Measurements from ENCODE around the gene RAB27A. TPM values are rescaled to one million over a fixed set of nuclear protein-coding genes. Genes with fewer than 3 reads are reported as not detected.

Gene RAB27A
- total RNA-seq, 2 donors from 2014 or later: 5.0 to 7.9 TPM

DNA sequence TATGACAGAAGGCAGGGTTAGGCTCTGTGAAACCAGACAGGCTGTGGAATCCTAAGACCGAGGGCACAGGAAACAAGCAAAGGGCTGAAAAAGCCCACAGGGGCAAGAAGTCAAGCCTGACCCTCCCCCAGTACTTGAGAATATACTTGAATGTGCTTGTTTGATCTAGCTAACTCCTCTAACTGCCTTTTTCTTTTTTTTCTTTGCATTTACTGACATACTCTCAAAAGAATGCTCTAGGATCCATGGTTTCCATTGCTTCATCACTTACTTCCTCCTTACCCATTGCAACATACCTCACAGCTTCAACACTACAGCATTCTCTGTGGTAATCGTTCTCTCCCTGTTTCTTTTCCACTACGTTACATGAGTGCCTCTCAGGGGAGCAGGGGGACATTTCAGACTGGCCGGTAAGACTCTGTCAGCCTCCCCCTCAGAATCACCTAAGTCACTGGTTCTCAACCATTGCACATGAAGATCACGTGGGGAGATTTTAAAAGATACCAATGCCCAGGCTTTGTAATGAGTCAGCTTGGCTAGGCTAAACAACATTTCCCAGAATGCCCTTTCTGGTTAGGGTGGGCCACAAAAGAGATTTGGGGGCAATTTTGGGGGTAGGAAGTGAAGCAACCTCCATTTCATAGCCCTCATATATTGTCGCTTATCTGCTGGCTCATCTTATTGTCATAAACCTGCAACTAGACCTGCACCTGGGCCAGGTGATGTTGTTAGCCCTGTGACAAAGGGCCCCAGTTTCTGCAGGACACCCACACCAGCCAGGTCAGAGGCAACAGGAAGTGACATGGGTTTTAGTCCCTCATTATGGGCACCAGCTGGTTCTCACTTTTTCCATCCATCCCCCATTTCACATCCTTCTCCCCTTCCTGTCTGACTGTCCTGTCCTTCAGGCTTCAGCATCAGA lies 68.3 kb downstream of the RAB27A start:
- H3K27ac ChIP-seq: peak overlapping the region; percentile 11 to 29
- peak; percentile 61 for DNase-seq (ENCODE audit: low spot score)
- H3K4me1 ChIP-seq: no peaks in the 10 kb centered on the region
- H3K4me3 ChIP-seq: no peak overlapping the region
- H3K9me3 ChIP-seq: no peaks in the 10 kb centered on the region
- no peaks in the 10 kb centered on the region for H3K36me3 ChIP-seq
- no peaks in the 10 kb centered on the region for H3K27me3 ChIP-seq
- TF ChIP-seq, protein P1, sequence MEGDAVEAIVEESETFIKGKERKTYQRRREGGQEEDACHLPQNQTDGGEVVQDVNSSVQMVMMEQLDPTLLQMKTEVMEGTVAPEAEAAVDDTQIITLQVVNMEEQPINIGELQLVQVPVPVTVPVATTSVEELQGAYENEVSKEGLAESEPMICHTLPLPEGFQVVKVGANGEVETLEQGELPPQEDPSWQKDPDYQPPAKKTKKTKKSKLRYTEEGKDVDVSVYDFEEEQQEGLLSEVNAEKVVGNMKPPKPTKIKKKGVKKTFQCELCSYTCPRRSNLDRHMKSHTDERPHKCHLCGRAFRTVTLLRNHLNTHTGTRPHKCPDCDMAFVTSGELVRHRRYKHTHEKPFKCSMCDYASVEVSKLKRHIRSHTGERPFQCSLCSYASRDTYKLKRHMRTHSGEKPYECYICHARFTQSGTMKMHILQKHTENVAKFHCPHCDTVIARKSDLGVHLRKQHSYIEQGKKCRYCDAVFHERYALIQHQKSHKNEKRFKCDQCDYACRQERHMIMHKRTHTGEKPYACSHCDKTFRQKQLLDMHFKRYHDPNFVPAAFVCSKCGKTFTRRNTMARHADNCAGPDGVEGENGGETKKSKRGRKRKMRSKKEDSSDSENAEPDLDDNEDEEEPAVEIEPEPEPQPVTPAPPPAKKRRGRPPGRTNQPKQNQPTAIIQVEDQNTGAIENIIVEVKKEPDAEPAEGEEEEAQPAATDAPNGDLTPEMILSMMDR (IDR thresholded peaks at IDR 0.05): no peak

DNA sequence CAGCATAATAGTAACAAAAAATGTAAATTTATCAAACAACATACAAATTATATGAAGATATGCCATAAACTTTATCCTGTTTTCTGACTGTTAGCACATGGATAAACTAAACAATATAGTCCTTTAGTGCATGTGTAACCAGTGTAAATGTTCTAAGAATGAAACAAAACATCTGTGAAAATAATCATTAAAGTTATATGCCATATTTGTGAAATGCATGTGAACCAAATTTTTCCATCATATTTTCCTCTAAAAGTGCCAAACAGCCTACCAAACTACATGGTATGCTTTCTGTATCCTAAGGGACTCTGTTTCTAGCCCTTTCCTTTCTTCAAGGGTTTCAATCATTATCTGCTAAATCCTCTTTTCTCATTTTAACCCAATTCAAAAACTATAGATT lies 69.0 kb downstream of the RAB27A start:
- H3K27ac ChIP-seq: peak overlapping the region; percentile 11 to 29
- TF ChIP-seq, protein P1 (IDR thresholded peaks at IDR 0.05): no peak
- DNase-seq (ENCODE audit: low spot score): no peak
- no peaks in the 10 kb centered on the region for H3K36me3 ChIP-seq
- H3K9me3 ChIP-seq: no peaks in the 10 kb centered on the region
- no peaks in the 10 kb centered on the region for H3K27me3 ChIP-seq
- H3K4me3 ChIP-seq: no peak overlapping the region
- no peaks in the 10 kb centered on the region for H3K4me1 ChIP-seq

DNA sequence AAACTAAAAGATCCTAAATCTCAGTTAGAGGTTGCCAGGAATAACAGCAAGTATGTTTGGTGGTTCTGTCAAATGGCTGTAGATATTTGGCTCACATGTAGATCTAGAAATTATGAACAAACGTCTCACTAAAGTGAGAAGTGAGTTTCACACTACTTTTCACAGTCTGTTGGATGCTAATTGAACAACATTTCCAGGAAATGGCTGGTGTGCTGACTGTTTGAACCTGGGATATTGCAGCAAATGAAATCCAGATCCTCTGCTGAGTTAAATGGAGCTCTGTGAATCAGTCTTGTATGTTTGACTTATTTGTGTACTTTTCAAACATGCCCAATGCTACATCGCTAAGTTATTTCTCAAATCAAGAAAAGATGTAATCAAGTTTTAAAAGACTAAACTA lies 71.6 kb downstream of the RAB27A start:
- Histone ChIP-seq H3K27me3 (no peaks in the 10 kb centered on the region), H3K4me1 (no peaks in the 10 kb centered on the region), H3K9me3 (no peaks in the 10 kb centered on the region), H3K27ac (no peak overlapping the region), H3K4me3 (no peak overlapping the region), H3K36me3 (no peaks in the 10 kb centered on the region)
- DNase-seq (ENCODE audit: low spot score): no peak
- TF ChIP-seq, protein P1 (IDR thresholded peaks at IDR 0.05): no peak

DNA sequence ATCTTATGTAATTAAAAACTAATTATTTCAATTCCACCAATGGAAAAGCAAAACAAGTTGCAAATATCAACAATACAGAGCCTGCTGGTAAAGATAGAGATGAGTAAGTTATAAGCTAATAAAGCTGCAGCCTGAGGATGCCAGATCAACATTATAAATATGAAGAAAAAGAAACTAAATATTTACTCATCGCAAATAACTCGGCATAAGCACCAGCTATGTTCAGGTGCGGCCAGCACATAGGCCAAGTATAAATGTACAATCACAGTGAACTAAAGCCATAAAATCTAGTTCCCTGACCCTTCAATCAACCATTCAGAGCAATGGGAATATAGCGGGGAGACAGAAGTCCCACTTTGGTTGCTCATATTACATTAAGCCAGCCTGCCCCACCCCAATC lies 85.1 kb downstream of the RAB27A start:
- TF ChIP-seq, protein P1 (IDR thresholded peaks at IDR 0.05): no peak
- no peak for DNase-seq (ENCODE audit: low spot score)
- Histone ChIP-seq H3K27me3 (no peaks in the 10 kb centered on the region), H3K36me3 (no peaks in the 10 kb centered on the region), H3K27ac (no peak overlapping the region), H3K4me1 (no peaks in the 10 kb centered on the region), H3K9me3 (no peaks in the 10 kb centered on the region), H3K4me3 (no peak overlapping the region)

DNA sequence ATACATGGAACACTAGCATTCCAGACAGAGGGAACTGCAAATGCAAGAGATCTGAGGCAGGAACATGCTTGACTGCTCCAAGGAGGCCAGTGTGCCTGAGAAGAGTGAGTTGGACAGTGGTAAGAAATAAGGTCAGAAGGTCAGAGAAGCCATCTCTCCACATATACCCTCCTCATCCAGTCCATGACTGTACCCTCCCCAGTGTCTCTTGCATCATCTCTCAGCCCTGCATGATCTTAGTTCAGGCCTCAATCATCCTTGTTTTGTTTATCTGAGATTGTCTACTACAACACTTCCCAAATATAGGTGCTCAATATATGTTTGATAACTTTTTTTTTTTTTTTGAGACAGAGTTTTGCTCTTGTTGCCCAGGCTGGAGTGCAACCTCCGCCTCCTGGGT lies 87.4 kb downstream of the RAB27A start:
- no peak for DNase-seq (ENCODE audit: low spot score)
- H3K4me3 ChIP-seq: no peak overlapping the region
- no peaks in the 10 kb centered on the region for H3K36me3 ChIP-seq
- H3K4me1 ChIP-seq: peaks cover 0 to 7% of the 10 kb centered on the region in 2 donors
- no peak overlapping the region for H3K27ac ChIP-seq
- TF ChIP-seq, protein P1 (IDR thresholded peaks at IDR 0.05): no peak
- no peaks in the 10 kb centered on the region for H3K27me3 ChIP-seq
- no peaks in the 10 kb centered on the region for H3K9me3 ChIP-seq
